B cell (primary cell): Measurements from ENCODE around the gene TAF10.

ENCODE experiments used
- EZH2 ChIP-seq: IDR thresholded peaks from 2 replicates; pipeline ENCODE4 v1.6.1; 2012; ENCODE audit warnings: borderline replicate concordance, low read depth, mild to moderate bottlenecking, moderate library complexity, low read length; ENCODE audit not compliant: insufficient read depth, poor library complexity, severe bottlenecking
- TF ChIP-seq, protein P1 (sequence below): fragments of 200-600 bp; IDR thresholded peaks from one replicate; pipeline ENCODE4 v1.8.0; 2022; ENCODE audit warnings: antibody characterized with exemption, mild to moderate bottlenecking

DNA sequence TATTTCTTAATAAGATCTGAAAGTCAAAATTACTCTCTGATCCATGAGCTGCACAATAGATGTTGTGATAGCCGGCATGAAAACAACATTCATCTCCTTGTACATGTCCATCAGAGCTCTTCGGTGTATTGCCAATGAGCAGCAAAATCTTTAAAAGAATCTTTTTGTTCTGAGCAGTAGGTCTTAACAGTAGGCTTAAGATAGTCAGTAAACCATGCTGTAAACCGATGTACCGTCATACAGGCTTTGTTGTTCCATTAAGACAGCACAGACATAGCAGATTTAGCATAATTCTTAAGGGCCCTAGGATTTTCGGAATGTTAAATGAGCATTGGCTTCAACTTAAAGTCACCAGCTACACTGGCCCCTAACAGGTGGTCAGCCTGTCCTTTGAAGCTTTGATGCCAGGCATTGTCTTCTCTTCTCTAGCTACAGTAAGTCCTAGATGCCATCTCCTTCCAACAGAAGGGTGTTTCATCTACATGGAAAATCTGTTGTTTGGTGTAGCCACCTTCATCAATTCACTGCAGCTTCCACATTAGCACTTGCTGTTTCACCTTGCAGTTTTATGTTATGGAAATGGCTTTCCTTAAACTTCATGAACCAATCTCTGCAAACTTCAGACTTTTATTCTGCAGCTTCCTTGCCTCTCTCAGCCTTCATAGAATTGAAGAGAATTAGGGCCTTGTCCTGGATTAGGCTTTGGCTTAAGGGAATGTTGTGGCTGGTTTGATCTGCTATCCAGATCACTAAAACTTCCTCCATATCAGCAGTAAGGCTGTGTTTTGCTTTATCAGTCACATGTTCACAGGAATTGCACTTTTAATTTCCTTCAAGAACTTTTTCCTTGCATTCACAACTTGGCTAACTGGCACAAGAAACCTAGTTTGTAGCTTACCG, 37.0 kb downstream of the TAF10 start:
- TF ChIP-seq, protein P1, sequence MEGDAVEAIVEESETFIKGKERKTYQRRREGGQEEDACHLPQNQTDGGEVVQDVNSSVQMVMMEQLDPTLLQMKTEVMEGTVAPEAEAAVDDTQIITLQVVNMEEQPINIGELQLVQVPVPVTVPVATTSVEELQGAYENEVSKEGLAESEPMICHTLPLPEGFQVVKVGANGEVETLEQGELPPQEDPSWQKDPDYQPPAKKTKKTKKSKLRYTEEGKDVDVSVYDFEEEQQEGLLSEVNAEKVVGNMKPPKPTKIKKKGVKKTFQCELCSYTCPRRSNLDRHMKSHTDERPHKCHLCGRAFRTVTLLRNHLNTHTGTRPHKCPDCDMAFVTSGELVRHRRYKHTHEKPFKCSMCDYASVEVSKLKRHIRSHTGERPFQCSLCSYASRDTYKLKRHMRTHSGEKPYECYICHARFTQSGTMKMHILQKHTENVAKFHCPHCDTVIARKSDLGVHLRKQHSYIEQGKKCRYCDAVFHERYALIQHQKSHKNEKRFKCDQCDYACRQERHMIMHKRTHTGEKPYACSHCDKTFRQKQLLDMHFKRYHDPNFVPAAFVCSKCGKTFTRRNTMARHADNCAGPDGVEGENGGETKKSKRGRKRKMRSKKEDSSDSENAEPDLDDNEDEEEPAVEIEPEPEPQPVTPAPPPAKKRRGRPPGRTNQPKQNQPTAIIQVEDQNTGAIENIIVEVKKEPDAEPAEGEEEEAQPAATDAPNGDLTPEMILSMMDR: no peak
- no peak for TF ChIP-seq EZH2
